Fibroblast of mammary gland (primary cell): ENCODE measurements around the gene EIF4E.
"Not testable (repeated sequence)": the region's sequence is repeated elsewhere in the genome, so short reads cannot be mapped to it uniquely, and the experiment has no call there.

Source experiments
- DNase-seq: peaks from one replicate; pipeline ENCODE4 v3.0.0-alpha.2; 2010; ENCODE audit warnings: low read depth
- H3K4me3 ChIP-seq: 2 replicates; pipeline ENCODE4 v1.5.1; 2011; ENCODE audit warnings: low read depth, mild to moderate bottlenecking, low read length, moderate library complexity; ENCODE audit not compliant: control insufficient read depth
- CTCF ChIP-seq: conservative IDR thresholded peaks from 2 replicates; pipeline ENCODE4 v1.5.1; 2011; ENCODE audit warnings: low read depth, low read length, inconsistent platforms; ENCODE audit not compliant: control insufficient read depth, insufficient read depth

Gene EIF4E

GRCh38 chr4:98932539-98932938 is 3.6 kb upstream of the EIF4E start:
- peak; percentile 36 for DNase-seq
- H3K4me3 ChIP-seq, result no peak overlapping the region
- TF ChIP-seq CTCF, result no peak

- peak overlapping the region; percentile 91 for H3K4me3 ChIP-seq
- no peak for TF ChIP-seq CTCF
- peak; percentile 11 for DNase-seq
Observed at GRCh38 chr4:98930311-98930865, 1.5 kb upstream of the EIF4E start.

- H3K4me3 ChIP-seq, result peak overlapping the region; percentile 91
- TF ChIP-seq CTCF, result no peak
- DNase-seq, result peak; percentile 100
Observed at GRCh38 chr4:98929341-98930267, 671 bp upstream of the EIF4E start.

- peak; percentile 77 for DNase-seq
Observed at GRCh38 chr4:98928131-98928504, 815 bp downstream of the EIF4E start.

GRCh38 chr4:98926257-98926656 is 2.7 kb downstream of the EIF4E start:
- H3K4me3 ChIP-seq, DNase-seq: not testable (repeated sequence)

More at GRCh38 chr4:98928131-98928504, 815 bp downstream of the EIF4E start:
- peak overlapping the region; percentile 91 for H3K4me3 ChIP-seq
- no peak for TF ChIP-seq CTCF

- no peak overlapping the region for H3K4me3 ChIP-seq
- TF ChIP-seq CTCF, result no peak
- no peak for DNase-seq
Observed at GRCh38 chr4:98921292-98921691, 7.6 kb downstream of the EIF4E start.

- no peak overlapping the region for H3K4me3 ChIP-seq
- TF ChIP-seq CTCF, result no peak
- peak; percentile 65 for DNase-seq
Observed at GRCh38 chr4:98919996-98920395, 8.9 kb downstream of the EIF4E start.

- not testable (repeated sequence) for H3K4me3 ChIP-seq
- DNase-seq, result peak; percentile 16
Observed at GRCh38 chr4:98910728-98911127, 18.2 kb downstream of the EIF4E start.
